GM06990 (cell line): ENCODE measurements around the gene MT1G.

ENCODE experiments used
- DNase-seq: peaks from one replicate; pipeline ENCODE4 v3.0.0-alpha.2; 2011; ENCODE audit not compliant: insufficient read length; ENCODE audit errors: extremely low read depth
- H3K27me3 ChIP-seq: replicated peaks from 2 replicates; pipeline ENCODE4 v1.6.0; 2011; ENCODE audit warnings: low read length; ENCODE audit not compliant: control insufficient read depth, insufficient read depth
- H3K36me3 ChIP-seq: 2 replicates; pipeline ENCODE4 v1.5.1; 2011; ENCODE audit warnings: low read length; ENCODE audit not compliant: control insufficient read depth, insufficient read depth
- H3K4me3 ChIP-seq: replicated peaks from 2 replicates; pipeline ENCODE4 v1.5.1; 2011; ENCODE audit warnings: low read depth, mild to moderate bottlenecking, control low read depth, low read length
- TF ChIP-seq, protein P1 (sequence below): IDR thresholded peaks from 2 replicates; pipeline ENCODE4 v1.5.1; 2011; ENCODE audit warnings: low read length, control low read depth, mild to moderate bottlenecking, inconsistent platforms; ENCODE audit not compliant: insufficient read depth, poor library complexity, severe bottlenecking

MT1G gene

GRCh38 chr16:56690420-56691122 lies 22.7 kb upstream of the MT1G start:
- Histone ChIP-seq H3K36me3 (no peaks in the 10 kb centered on the region), H3K27me3 (no peaks in the 10 kb centered on the region; the same call in none of the 2 replicates), H3K4me3 (no peak overlapping the region)
- TF ChIP-seq, protein P1, sequence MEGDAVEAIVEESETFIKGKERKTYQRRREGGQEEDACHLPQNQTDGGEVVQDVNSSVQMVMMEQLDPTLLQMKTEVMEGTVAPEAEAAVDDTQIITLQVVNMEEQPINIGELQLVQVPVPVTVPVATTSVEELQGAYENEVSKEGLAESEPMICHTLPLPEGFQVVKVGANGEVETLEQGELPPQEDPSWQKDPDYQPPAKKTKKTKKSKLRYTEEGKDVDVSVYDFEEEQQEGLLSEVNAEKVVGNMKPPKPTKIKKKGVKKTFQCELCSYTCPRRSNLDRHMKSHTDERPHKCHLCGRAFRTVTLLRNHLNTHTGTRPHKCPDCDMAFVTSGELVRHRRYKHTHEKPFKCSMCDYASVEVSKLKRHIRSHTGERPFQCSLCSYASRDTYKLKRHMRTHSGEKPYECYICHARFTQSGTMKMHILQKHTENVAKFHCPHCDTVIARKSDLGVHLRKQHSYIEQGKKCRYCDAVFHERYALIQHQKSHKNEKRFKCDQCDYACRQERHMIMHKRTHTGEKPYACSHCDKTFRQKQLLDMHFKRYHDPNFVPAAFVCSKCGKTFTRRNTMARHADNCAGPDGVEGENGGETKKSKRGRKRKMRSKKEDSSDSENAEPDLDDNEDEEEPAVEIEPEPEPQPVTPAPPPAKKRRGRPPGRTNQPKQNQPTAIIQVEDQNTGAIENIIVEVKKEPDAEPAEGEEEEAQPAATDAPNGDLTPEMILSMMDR = no peak
- DNase-seq = no peak

DNA sequence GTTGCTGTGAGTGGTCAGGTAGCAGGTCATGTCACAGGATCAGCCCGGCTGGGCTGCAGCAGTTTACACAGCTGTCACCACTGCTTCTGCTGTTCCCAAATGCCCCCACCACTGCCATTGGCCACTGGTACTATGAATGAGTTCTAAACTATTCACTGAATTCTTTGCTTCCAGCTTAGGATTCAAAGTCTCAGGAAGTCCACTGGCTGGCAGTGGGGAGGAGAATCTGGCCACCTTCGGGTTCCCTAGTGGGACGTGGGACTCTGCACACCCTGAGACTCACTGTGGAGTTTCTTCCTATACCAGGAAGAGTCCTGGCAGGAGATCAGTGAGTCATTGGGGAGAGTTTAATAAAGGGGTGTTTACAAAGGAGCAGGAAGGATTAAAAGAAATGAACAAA lies 21.3 kb upstream of the MT1G start:
- no peaks in the 10 kb centered on the region for H3K36me3 ChIP-seq
- H3K27me3 ChIP-seq = no peaks in the 10 kb centered on the region; the same call in none of the 2 replicates
- no peak overlapping the region for H3K4me3 ChIP-seq
- TF ChIP-seq, protein P1 = no peak
- DNase-seq = no peak

DNA sequence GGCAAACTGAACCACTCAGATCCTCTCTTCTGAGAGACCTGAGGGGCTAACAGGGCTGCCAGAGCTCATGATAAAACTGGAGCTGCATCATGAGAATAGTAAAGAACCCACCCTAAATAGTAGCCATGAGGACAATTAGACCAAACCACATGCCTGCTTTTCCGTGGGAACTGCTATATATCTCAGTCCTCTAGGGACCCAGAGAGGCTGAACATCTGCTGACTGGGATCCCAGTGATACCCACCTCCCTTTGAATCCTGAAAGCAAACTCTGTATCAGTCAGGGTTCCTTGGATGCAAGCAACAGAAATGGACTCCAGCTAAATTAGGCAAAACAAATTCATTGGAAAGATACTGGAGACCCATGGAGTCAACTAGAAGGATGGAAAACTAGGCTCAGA lies 20.9 kb upstream of the MT1G start:
- no peaks in the 10 kb centered on the region; the same call in none of the 2 replicates for H3K27me3 ChIP-seq
- TF ChIP-seq, protein P1 = no peak
- DNase-seq = no peak
- no peaks in the 10 kb centered on the region for H3K36me3 ChIP-seq
- H3K4me3 ChIP-seq = no peak overlapping the region

DNA sequence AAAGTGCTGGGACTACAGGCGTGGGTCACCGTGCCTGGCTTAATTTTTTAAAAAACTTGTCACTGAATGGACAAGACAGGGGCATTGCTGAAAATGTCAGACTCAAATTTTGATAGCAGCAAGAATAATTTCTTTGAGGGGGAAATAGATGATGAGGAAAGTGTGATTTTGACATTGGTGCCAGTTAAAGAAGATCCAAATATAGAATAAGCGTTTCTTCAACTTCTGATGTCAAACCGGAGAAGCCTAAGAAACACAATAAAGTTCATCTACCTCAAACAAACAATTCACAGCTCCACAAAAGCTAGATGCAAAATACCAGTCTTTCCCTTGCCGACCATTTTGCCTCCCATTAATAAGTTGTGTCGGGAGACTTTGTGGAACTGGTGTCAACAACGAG lies 18.9 kb upstream of the MT1G start:
- Histone ChIP-seq H3K4me3 (no peak overlapping the region), H3K27me3 (no peaks in the 10 kb centered on the region; the same call in none of the 2 replicates), H3K36me3 (no peaks in the 10 kb centered on the region)
- TF ChIP-seq, protein P1 = no peak
- DNase-seq = no peak

- no peak overlapping the region for H3K4me3 ChIP-seq
- TF ChIP-seq, protein P1 = no peak
- H3K36me3 ChIP-seq = no peaks in the 10 kb centered on the region
- no peak for DNase-seq
- no peaks in the 10 kb centered on the region; the same call in none of the 2 replicates for H3K27me3 ChIP-seq
These were observed 17.2 kb upstream of the MT1G start for GRCh38 chr16:56684926-56685590.
